NCI-H2029 (cell line): ENCODE data around the gene OLFM4.

Source experiments
- DNase-seq: peaks from one replicate; lab custom pipeline; 2025; lab: John Stamatoyannopoulos, UW

OLFM4 gene

GRCh38 chr13:53068585-53069520, 40.2 kb downstream of the OLFM4 start:
- DNase-seq: no peak

GRCh38 chr13:53069800-53070199, 41.2 kb downstream of the OLFM4 start:
- no peak for DNase-seq

- no peak for DNase-seq
These were observed 45.1 kb downstream of the OLFM4 start for GRCh38 chr13:53073711-53074110.

GRCh38 chr13:53074114-53074513, 45.5 kb downstream of the OLFM4 start:
- DNase-seq: no peak

- no peak for DNase-seq
These were observed 46.9 kb downstream of the OLFM4 start for GRCh38 chr13:53075356-53076041.

- DNase-seq: no peak
These were observed 51.1 kb downstream of the OLFM4 start for GRCh38 chr13:53079691-53080090.

- DNase-seq: no peak
These were observed 60.3 kb downstream of the OLFM4 start for GRCh38 chr13:53088871-53089270.

- no peak for DNase-seq
These were observed 61.3 kb downstream of the OLFM4 start for GRCh38 chr13:53089951-53090350.

GRCh38 chr13:53090461-53090860, 61.8 kb downstream of the OLFM4 start:
- DNase-seq: no peak

- no peak for DNase-seq
These were observed 64.3 kb downstream of the OLFM4 start for GRCh38 chr13:53092931-53093330.

GRCh38 chr13:53098455-53098854, 69.8 kb downstream of the OLFM4 start:
- DNase-seq: no peak

- no peak for DNase-seq
These were observed 71.9 kb downstream of the OLFM4 start for GRCh38 chr13:53100394-53101063.
